GM06990 (cell line): ENCODE results near the gene ACSM5.

ENCODE experiments used
- DNase-seq: peaks from one replicate; pipeline ENCODE4 v3.0.0-alpha.2; 2011; ENCODE audit not compliant: insufficient read length; ENCODE audit errors: extremely low read depth
- H3K27me3 ChIP-seq: replicated peaks from 2 replicates; pipeline ENCODE4 v1.6.0; 2011; ENCODE audit warnings: low read length; ENCODE audit not compliant: control insufficient read depth, insufficient read depth
- H3K36me3 ChIP-seq: 2 replicates; pipeline ENCODE4 v1.5.1; 2011; ENCODE audit warnings: low read length; ENCODE audit not compliant: control insufficient read depth, insufficient read depth
- H3K4me3 ChIP-seq: replicated peaks from 2 replicates; pipeline ENCODE4 v1.5.1; 2011; ENCODE audit warnings: low read depth, mild to moderate bottlenecking, control low read depth, low read length
- CTCF ChIP-seq: IDR thresholded peaks from 2 replicates; pipeline ENCODE4 v1.5.1; 2011; ENCODE audit warnings: low read length, control low read depth, mild to moderate bottlenecking, inconsistent platforms; ENCODE audit not compliant: insufficient read depth, poor library complexity, severe bottlenecking

ACSM5 gene

GRCh38 chr16:20372701-20373100, 36.6 kb upstream of the ACSM5 start:
- Histone ChIP-seq H3K4me3 (no peak overlapping the region), H3K27me3 (no peaks in the 10 kb centered on the region; the same call in 1 of the 2 replicates), H3K36me3 (no peaks in the 10 kb centered on the region)
- TF ChIP-seq CTCF, result no peak
- DNase-seq, result no peak

- no peak for DNase-seq
- H3K27me3 ChIP-seq, result no peaks in the 10 kb centered on the region
- no peak for TF ChIP-seq CTCF
Observed at GRCh38 chr16:20377181-20377580, 32.2 kb upstream of the ACSM5 start.

GRCh38 chr16:20380782-20381181, 28.6 kb upstream of the ACSM5 start:
- no peak overlapping the region for H3K4me3 ChIP-seq
- TF ChIP-seq CTCF, result no peak

More at GRCh38 chr16:20377181-20377580, 32.2 kb upstream of the ACSM5 start:
- Histone ChIP-seq H3K4me3 (no peak overlapping the region), H3K36me3 (no peaks in the 10 kb centered on the region)

GRCh38 chr16:20382202-20382948, 27.0 kb upstream of the ACSM5 start:
- no peak for TF ChIP-seq CTCF
- Histone ChIP-seq H3K36me3 (no peaks in the 10 kb centered on the region), H3K27me3 (no peaks in the 10 kb centered on the region), H3K4me3 (no peak overlapping the region)
- DNase-seq, result no peak

More at GRCh38 chr16:20380782-20381181, 28.6 kb upstream of the ACSM5 start:
- Histone ChIP-seq H3K27me3 (no peaks in the 10 kb centered on the region), H3K36me3 (no peaks in the 10 kb centered on the region)
- DNase-seq, result no peak

- peak; percentile 22 for DNase-seq
- TF ChIP-seq CTCF, result peak; percentile 87
- no peaks in the 10 kb centered on the region for H3K36me3 ChIP-seq
- no peaks in the 10 kb centered on the region for H3K27me3 ChIP-seq
- no peak overlapping the region for H3K4me3 ChIP-seq
Observed at GRCh38 chr16:20383106-20384029, 26.0 kb upstream of the ACSM5 start.
